Stimulated activated CD4-positive, alpha-beta T cell treated with anti-CD3 and anti-CD28 coated beads, Interleukin-12 subunit alpha, Interleukin-12 subunit beta, amount 100 ng/mL, for 48 hours (primary cell): ENCODE results near the gene SYPL1.

Source experiments
- DNase-seq, 3 donors: peaks; one replicate each; pipeline ENCODE4 v3.0.0-alpha.2; 2020; ENCODE audit warnings: low read depth in 2 of 3, low spot score in 1 of 3

Gene SYPL1

GRCh38 chr7:106095634-106096033, 16.5 kb downstream of the SYPL1 start:
- DNase-seq, result no peak

DNA sequence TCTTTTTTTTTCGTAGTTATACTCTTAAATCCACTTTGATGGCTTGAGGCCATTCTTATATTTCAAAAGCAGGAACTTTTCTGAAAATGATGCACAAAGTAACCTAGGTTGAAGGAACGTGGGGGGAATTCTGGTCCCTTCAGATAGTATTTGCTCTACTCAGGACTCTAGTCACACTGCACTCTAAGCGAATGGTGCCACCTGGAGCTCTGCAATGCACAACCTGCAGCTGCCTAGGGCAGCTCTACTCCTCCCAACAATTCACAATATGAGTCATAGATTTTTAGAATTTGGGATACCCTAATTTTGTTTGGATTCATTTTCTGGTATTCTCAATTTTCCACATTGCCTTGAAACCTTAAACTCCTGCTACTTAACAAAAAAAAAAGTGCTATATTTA, 17.3 kb downstream of the SYPL1 start:
- no peak for DNase-seq

DNA sequence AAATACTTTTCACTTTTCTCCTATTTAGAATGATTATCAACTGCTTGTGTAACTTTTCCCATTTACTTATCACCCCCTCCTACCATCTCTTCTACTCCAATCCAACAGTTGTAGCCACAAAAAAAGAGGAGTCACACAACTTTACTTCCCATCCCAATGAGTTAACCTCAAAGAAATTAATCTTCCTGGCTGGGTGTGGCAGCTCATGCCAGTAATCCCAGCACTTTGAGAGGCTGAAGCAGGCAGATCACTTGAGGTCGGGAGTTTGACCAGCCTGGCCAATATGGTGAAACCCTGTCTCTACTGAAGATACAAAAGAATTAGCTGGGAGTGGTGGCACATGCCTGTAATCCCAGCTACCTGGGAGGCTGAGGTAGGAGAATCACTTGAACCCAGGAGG, 19.9 kb downstream of the SYPL1 start:
- DNase-seq, result no peak

GRCh38 chr7:106089647-106090046, 22.5 kb downstream of the SYPL1 start:
- no peak for DNase-seq

DNA sequence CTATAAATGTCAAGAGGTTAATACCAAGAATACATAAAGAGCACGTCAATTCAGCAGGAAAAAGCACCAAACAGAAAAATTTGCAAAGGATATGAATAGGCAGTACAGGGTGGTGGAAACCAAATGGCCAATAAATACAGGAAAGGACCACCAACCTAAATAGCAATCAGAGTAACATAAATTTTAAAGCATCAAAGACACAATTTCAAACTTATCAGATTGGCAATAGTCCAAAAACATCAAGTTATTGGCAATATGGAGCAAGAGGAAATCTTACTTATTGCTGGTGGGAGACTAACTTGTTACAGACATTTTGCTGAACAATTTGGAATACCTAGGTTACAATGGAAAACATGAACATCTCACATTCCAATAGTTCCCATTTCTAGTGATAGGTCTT, 24.1 kb downstream of the SYPL1 start:
- no peak for DNase-seq

DNA sequence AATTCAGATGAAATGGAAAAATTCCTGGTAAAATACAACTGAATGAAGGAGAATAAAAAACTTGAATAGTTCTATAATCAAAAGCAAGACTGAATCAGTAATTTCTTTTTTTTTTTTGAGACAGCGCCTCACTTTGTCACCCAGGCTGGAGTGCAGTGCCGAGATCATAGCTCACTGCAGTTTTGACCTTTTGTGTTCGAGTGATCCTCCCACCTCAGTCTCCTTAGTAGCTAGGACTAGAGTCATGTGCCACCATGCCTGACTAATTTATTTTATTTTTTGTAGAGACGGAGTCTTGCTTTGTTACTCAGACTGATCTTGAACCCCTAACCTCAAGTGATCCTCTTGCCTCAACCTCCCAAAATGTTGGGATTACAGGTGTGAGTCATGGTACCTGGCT, 26.1 kb downstream of the SYPL1 start:
- DNase-seq, result no peak

- DNase-seq, result no peak
These were observed 27.1 kb downstream of the SYPL1 start for GRCh38 chr7:106085015-106085414.

DNA sequence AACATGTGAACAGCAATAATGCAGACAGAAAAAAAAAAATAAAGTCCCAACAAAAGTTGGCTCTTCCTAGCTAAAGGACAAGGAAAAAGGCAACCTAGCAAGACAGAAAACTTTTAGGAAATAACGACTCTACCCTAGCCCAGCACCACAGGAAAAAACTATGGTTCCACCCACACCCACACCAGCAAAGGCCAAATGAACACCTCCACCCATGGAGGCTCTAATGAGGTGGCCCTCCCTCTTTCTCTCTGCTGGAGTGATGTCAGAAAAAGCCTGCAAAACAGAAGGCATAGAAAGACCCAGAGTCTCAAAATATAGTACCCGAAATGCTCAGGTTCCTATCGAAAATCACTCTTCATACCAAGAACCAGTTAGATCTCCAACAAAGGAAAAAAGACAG, 28.4 kb downstream of the SYPL1 start:
- DNase-seq, result no peak

DNA sequence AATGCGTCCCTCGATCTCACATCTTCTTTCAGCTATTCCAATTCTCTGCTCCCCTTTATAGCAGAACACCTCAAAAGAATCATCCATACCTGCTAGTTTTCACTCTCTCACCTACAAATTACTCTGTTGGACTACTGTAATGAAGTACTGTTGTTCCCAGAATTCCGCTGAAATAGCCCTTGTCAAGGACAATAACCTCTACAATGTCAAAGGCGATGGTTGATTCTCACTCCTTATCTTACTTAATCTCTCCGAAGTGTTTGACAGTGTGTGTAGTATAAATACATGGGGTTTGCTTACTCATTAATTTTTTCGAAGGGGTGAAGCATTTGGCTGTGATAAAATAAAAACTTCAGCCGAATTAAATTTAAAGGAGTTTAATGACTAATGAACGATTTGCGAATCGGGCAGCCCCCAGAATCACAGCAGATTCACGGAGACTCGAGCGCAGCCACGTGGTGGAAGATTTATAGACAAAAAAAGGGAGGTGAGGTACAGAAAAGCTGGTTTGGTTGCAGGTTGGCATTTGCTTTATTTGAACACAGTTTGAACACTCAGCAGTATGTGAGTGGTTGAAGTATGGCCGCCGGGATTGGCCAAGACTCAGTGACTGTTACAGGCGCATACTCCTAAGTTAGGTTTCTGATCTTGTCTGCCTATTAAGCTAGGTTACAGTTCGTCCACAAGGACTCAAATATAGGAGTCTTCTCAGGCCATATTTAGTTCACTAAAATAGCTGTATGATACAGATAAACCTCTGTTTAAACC, 29.8 kb downstream of the SYPL1 start:
- no peak for DNase-seq

GRCh38 chr7:106080300-106080987, 31.7 kb downstream of the SYPL1 start:
- DNase-seq, result no peak

- no peak for DNase-seq
These were observed 35.6 kb downstream of the SYPL1 start for GRCh38 chr7:106076537-106076936.

- DNase-seq, result no peak
These were observed 36.2 kb downstream of the SYPL1 start for GRCh38 chr7:106075937-106076336.

- no peak for DNase-seq
These were observed 37.9 kb downstream of the SYPL1 start for GRCh38 chr7:106074257-106074656.

DNA sequence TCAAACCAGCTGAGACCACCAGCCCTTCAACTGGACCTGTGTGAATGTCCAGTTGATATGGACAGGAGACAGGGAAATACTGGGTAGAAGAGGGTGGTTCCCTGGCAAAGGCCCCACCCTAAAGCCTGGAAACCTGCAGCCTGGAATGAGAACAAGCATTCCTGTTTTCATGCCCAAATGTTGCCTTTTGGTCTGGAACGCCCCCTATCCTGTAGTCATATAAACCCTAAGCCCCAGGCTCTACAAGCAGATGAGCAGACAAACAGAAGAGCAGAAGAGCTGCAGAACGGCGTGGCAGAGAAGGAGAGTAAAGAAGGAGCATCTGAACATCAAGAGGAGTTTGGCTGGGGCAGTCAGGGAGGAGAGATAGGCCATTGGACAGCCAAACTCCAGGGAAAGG, 38.4 kb downstream of the SYPL1 start:
- no peak for DNase-seq

- no peak for DNase-seq
These were observed 39.4 kb downstream of the SYPL1 start for GRCh38 chr7:106072715-106073091.

DNA sequence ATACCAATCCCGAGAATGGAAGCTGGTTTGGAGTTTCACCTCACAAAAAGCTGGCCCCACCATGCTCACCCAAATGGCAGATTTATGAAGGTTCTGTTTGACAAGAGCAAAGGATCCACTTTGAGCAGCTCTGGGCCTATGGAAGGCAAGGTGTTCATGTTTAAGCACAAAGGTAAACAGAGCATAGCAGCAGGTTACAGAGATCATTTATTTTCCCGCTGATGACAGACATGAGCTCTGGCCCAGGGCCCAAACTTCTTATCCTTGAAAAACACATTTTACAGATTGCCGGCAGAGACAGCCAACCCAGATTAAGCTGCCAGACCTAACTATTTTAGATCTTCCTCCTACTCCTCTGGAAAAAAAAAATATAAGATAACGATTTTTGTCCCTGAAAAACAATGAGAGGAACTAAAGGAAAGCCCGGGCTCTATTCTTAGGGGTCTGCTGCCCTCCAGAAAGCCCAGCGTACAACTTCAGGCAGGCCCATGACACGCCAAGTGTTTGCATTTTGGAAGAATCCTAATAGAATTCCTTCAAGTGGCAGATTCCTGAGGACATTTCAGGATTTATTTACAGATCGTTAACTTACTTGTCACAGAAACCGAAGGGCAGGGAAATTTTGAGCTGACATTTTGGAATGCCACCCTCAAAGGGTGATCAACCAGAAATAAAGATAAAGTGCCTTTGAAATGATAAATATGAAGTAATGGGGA, 40.0 kb downstream of the SYPL1 start:
- DNase-seq, result no peak

DNA sequence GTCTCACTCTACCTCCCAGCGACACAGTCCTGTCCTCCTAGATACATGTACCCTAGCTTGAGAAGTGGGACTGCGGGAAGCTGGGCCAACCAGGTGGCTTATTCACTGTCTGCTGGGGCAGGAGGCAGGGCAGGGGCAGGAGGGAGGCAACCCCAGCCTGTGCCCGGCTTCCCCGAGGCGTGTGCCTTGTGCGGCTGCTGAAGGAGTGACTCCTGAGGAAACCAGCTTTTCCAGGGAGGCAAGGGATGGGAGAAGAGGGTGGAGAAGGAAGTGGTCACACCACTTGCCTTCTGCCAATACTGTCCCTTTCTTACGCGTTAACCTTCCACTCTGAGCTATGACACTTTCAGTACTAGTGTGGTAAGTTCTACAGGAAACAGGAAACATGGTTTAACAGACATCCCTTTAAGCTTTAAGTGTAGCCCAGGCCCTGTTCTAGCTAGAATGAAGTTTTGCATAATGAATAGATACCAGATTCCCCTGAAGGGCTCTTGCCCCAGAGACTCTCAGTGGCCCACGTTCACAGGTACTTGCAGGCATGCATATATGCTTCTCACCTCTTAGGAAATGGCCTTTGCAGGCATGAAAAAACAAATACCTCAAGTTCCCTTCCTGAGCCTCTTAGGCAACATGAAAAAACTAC, 40.6 kb downstream of the SYPL1 start:
- peak; percentile 20 to 28 (median 23) for DNase-seq

DNA sequence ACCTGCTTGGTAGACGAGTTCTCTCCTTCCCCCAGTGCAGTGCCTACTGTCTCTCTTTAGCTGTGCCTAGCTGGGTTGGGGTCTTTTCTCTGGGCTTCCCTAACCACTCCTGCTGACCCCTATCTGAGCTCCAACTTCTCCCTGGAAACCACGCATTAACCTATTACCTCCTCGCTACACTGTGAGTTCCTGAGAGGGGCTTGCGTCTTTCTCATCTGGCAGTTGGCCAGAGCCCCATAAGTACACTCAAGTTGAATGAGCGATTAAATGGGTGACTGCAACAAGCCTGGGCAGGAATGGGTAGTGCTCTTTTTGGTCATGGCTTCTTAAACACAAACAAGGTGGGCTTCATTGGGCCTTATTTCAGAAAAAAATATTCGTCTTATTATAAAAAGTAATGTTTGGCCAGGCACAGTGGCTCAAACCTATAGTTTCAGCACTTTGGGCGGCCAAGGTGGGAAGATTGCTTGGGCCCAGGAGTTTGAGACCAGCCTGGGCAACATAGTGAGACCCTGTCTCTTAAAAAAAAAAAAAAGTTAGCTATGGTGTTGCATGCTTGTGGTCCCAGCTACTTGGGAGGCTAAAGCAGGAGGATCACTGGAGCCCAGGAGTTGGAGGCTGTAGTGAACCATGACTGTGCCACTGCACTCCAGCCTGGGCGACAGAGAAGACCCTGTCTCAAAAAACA, 41.4 kb downstream of the SYPL1 start:
- no peak for DNase-seq

GRCh38 chr7:106070201-106070551, 41.9 kb downstream of the SYPL1 start:
- DNase-seq, result no peak

DNA sequence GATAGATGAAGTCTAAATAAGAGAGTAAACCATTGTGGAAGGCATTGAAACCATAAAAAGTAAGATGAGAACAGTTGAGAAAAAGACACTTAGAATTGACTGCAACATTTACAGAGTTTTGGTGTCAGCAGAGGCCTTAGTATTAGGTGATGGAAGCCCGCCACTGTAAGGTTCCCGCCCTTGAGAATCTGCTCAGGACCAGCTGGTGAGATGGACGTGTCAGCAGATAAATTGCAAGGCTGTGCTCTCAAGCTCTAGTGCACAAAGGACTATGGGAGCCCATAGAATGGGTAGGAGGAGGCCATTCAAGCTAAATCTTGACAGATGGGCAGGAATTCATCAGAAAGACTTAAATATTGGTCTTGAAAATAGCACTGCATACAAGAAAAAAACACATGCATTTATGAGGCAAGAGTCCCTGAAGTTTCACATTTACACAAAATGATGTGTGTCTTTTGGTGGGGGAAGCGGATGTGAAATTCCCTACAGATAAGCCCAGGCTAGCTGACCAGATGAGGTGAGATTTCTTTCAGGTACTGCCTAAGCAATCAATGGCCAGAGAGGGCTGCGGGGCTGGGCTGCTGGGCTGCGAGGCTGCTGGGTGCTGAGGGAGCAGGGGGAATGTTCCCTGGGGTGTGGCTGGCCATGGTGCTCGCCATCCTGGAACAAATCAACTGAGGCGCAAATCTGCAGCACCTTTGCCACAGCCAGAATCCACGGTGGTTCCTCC, 42.5 kb downstream of the SYPL1 start:
- no peak for DNase-seq

DNA sequence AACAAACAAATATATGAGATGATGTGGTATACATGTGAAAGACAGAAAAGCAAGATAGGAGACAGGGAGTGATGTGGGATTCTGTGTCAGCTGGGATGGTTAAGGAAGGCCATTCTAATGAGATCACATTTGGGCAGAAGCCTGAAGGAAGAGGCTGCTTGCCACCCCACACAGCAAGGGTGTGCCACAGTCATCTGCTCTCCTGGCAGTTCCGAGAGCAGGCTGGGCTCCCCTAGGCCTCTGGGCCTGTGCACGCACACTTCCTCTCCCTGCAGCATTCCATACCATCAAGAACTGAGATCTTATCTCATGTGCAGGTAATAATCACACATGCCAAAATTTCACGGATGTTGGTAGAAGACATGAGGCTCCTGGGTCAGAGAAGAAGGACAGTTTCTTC, 43.1 kb downstream of the SYPL1 start:
- DNase-seq, result no peak
